GM18517 (cell line): Measurements from ENCODE around the gene TUT7.
"Not testable (repeated sequence)": the region's sequence is repeated elsewhere in the genome, so short reads cannot be mapped to it uniquely, and the experiment has no call there.

ENCODE experiments used
- ATAC-seq: cut with Tn5 transposase; IDR thresholded peaks from one replicate; pipeline ENCODE4 v1.9.1; 2021; ENCODE audit warnings: mild to moderate bottlenecking, moderate library complexity; ENCODE audit not compliant: unreplicated experiment

TUT7 gene

DNA sequence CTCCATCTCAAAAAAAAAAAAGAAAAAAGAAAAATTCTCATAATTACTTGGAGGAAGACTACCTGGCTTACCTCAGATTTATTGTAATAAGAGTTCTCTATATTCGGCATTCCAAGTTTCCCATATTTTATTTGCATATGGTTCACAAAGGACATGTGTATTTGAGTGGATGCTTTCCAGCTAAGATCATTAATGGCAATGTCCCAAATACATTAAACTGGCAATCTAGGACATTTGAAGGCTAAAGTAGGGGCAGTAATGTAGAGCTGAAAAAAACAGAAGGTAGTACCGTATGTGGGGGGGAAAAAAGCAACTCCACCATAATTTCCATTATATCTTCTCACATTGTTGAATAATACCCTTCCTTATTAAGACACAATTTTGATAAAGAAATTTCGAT, 4.9 kb downstream of the TUT7 start:
- no peak for ATAC-seq

DNA sequence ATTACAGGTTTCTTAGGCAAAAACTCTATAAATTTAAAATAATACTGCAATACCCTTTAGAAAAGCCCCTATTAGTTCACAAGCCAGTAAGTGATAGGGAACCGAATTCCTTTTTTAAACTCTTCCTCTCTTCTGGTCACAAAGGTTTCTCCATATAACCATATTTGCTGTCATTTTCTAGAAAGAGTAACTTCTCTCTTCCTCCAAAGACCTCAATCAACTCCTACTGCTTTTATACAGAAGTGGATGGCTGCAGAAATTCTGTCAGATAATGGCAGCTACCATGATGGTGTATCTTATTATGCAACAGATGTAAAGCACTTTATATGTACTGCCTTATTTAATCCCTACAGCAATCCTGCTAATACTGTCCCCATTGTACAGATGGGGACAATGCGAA, 6.2 kb downstream of the TUT7 start:
- ATAC-seq = no peak

DNA sequence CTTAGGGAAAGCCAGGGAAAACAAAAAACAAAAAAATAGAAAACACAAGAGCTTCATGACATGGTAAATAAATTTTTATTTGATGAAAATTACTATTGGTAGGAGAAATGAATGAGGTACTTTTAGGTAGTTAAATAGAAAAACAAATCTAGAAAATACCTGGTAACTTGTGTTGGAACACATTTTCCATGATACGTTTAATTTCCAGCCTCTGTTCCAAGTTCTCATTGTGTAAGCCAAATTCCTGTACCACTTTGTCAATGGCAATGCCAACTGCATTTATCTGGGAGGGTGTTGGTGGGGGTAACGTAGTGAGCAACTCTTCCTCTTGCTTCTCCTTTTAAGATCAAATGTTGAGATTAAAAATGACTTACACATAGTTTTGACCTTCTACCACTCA, 9.4 kb downstream of the TUT7 start:
- ATAC-seq = no peak

DNA sequence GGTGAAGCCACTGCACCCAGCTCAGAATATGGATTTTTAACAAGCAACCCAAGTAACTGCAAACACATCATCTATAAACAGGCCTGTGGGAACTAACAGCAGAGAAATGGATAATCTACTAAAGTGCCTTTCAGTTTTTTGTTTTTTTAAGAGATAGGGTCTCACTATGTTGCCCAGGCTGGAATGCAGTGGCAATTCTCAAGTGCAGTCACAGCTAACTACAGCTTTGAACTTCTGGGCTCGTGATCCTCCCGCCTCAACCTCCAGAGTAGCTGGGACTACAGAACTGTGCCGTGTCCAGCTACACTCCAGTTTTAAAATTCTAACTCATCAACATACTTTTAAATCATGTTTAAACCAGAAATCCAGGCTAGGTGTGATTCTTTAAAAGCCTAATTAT, 11.9 kb downstream of the TUT7 start:
- ATAC-seq = no peak

DNA sequence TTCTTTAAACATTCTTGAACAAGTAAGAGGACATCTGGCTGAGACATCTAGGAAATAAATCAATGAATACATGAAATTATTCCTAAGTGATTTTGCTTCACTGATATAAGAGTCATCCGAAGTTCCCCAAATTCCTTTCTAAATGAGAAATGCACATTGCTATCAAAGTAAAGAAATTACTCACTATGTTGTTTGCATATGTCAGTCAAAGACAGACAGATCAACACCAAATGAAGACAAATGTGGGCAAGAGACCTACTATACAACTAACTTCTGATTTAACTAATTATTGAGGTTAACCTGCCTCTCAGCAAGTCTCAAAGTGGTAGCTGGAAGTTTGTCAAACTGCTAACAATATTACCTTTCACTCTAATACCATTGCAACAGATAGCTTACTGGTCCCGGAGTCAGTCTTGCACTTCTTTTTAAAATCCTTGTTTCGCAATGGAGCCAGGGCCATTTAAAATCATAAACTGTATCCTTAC, 13.2 kb downstream of the TUT7 start:
- no peak for ATAC-seq

DNA sequence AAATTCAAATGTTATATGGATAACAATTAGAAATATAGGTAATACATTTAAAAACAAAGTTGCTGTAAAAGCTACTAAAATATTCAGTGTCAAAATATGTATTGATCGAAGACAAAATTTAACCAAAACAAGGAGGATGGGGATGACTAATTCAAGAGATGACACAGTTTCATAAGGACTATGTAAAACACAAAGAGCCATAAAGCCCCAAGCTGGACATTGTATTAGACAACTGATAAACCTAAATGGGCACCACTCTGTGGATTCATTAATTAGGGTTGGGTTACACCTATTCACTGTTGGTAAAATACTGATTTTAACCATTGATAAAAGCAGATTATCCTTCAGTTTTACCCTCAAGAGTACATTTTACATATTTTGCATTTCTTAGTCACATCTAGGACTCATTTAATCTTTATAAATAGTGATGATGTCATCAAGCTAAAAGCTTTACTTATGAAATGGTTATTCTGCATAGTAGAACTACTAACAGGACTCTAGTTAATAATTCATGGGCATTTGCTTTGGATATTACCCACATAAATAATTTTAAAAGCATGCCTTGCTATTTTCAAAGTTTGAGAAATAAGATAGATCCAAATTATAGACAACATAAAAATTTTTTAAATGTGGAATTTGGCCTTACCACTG, 13.7 kb downstream of the TUT7 start:
- no peak for ATAC-seq

DNA sequence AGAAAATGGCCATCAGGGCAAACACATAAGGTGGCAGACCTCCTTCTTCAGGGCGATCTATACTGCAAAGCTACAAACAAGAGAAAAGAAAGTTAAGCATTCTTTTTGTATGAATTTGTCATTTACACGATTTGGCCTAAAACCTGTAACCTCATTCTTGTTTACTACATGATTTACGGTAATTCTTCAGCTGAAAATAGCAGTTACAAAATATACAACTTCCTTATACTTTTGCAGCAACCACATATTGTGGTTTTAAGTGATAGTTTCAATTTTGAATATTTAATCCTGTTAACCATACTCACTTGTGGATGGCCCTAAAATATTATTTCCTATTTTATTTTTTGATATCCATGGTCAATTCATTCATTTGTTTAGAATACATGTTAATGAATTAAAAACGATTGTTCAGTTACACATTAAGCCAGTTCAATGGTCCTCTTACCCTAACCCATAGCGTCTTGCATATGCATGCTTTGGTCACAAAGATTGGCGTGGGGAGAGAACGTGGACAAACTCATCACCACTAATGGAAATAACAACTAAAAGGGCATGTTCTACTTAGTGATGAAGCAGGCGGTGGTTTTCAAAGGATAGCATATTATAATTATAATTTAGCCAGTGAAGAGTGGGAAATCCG, 16.6 kb downstream of the TUT7 start:
- peak; percentile 38 for ATAC-seq

DNA sequence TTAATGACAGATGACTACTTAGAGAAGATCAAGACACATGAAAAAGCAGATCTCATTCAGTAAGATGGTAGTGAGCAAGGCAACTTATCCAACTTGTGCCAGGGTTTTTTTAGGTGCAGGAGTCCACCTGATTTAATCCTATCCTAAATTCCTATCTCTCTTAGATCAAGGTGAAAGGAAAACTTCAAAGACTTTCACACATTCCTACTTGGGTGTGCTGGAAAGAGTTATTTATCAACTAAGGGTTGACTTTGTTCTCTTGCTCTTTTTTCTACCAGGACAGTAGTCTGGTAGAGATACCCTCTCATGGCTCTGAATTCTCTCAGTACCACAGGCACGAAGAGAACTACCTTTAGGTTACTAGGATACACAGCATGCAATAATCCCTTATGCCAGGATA, 18.2 kb downstream of the TUT7 start:
- no peak for ATAC-seq

DNA sequence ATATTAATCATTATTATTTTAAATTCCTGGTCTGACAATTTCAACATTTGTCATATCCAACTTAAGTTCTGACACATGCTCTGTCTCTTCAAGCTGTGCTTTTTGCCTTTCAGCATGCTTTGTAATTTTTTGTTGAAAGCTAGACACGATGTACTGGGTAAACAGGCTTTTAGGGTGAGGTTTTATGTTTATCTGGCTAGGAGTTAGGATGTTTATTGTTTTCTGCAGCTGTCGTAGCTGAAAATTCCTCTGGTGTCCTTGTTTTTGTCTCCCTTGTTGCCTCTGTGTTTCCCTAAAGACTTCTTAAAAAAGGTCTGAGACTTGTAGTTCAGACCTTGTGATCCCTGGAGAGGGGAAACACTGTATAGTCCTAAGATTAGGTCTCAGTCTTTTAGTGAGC, 20.6 kb downstream of the TUT7 start:
- no peak for ATAC-seq

DNA sequence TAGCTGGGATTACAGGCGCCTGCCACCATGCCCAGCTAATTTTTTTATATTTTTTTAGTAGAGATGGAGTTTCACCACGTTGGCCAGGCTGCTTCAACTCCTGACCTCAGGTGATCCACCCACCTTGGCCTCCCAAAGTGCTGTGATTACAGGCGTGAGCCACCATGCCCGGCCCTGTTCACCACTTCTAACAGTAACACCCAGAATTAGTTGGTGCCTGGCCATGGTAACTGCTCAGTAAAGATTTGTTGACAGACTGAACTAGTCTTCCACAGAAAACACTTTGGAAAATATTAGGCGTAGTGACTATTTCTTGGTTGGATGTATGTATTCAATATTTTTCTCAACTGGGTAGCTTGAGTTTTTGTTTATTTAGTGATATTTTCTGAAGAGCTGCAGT, 24.0 kb downstream of the TUT7 start:
- ATAC-seq = no peak

DNA sequence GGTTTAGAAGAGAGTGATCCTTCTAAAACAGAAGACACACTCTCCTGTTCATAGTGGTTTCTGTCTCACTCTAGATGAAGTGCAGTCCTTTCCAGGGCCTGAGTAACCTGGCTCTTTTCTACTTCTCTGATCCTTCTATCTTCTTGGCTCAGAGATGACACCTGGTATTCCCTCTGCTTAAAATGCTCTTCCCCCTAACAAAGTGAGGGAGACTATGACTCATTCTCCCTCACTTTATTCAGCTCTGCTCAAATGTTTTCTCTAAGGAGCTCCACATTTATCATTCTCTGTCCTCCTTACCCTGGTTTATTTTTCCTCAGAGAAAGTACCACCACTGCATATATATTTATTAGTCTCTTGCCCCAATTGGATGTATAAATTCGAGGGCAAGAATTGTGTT, 24.6 kb downstream of the TUT7 start:
- ATAC-seq = no peak

DNA sequence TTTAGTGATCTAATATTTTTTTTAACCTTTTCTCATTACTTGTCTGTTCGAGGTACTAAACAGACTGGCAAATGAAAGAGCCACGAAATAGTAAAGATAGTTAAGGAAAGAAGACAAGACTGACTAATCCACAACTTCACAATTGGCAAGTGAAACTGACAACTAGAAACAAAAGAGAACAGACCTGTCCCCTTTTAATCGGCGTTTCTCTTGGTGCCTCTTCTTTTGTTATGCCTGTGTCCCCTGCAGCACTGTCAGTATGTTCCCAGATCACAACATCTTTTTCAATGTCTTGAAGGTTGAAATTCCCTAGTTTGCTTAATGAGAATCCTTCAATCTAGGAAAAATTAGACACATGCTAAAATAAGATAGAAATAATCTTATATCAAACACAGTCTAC, 26.1 kb downstream of the TUT7 start:
- no peak for ATAC-seq

DNA sequence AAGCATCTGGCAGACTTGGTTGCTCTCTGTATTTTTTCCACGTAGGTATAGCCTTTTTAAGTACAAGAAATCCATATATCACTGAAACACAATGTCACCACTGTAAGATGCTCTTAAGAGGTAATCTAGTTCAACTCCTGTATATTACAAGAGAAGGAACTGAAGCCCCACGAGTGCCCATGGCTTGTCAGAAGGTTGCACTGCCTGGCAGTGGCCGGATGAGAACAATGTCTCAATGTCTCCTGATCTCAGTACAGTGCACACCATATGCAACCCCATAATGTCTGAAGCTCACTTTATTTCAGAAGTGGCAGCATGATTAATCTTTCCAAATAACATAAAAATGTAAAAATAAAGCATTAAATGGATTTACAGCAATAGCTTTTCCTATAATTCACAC, 27.7 kb downstream of the TUT7 start:
- ATAC-seq = no peak

DNA sequence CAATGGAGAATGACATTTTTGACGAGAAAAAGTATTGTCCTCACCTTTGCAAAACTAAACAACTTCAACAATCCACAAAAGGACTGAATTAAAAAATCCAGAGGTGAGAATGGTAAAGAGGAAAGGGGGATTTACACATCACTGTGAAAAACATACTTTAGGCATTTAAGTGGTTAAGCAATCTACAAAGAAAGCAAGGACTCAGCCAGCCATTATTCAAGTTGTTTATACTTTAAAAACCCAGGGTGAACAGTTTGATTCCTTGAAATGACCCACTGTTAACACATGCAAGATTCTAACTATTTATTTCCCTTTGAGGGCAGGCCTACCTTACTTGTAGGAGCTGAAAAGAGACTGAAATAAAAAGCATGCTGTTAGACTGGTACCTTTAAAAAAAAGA, 29.3 kb downstream of the TUT7 start:
- ATAC-seq = no peak

DNA sequence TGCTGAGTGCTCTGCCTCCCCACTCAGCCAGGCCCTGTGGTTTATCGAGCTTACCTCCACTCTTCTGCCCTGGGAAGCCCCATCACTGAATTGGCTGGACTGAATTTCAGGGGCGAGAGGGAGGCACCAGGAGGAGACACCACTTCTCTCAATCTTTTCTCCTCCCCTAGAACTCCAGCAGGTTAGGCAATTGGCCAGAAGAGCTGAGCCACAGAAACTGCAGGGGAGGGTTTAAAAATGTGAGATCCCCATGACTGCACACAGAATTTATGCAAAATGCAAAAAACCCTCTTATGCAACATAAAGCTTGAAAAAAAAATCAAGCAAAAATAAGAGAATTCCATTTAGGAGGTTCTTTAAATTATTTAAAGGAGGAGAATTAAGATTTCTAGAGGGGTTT, 29.9 kb downstream of the TUT7 start:
- no peak for ATAC-seq

DNA sequence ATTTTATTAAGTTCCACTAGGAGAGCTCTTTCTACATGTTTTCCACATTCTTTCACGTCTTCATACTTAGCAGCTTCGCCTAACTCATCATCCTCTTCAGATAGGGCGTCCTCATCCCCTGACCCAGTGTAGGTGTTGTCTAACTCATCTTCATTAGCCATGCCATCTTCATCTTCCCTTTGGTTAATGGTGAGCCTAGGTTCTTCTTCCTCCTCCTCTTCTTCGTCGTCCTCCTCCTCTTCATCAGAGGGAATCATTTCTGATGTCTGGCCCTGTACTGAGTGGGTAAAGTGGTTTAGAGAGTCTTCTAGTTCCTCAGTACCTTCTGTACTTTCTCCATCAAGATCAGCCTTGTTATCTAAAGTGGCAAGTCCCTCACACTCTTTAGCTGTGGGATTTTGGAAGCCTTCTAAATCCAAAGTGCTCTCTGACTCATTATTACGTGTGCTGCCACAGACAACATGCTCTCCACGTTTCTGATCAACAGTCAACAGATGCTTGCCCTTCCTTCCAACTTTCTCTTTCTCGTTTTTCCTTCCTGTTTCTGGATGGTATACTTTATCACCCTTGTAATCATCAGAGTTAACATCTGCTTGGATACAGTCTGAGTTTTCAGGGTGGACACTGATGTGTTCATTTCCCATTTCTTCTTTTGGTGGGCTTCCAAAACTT, 31.1 kb downstream of the TUT7 start:
- no peak for ATAC-seq

DNA sequence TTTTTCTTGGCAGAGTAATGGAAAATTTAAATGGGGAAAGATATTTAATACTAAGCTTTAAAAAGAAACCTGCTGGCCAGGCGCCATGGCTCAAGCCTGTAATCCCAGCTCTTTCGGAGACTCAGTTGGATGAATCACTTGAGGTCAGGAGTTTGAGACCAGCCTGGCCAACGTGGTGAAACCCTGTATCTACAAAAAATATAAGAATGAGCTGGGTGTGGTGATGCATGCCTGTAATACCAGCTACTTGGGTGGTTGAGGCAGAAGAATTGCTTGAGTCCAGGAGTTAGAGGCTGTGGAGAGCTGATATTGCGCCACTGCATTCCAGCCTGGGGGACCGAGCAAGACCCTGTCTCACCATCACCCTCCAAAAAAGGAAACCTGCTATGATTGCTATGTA, 32.8 kb downstream of the TUT7 start:
- no peak for ATAC-seq

DNA sequence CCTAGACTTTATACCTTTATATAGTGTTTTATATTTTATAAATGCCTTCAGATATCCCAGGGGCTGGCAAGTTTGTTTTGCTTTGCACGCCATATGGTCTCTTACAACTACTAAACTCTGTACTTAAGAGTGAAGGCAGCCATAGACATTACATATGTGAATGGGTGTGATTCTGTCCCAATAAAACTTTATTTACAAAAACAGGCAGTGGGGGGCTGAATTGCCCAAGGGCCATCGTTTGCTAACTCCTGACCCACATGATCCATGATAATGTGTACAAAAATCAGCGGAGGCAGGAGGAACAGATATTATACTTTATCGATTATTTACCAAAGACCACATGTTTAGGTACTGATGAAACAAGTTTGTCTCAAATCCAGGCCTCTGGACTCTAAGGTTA, 36.0 kb downstream of the TUT7 start:
- ATAC-seq = no peak

DNA sequence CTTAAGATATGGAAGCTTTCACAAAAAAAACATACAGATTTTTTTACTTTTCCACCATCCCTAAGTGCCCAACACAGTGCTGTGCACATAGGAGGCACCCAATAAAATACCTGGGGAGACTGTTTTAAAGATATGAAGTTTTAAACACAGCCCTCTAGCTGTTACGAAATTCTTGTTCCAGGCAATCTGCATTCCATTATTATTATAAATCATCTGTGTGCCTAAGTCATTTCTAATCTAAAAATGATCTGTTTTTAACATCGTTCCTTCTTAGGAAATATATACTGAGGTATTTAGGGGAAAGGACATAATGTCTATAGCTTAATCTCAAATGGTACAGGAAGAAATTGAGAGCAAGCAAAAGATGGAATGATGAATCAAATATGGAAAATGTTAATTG, 39.1 kb downstream of the TUT7 start:
- ATAC-seq = no peak

DNA sequence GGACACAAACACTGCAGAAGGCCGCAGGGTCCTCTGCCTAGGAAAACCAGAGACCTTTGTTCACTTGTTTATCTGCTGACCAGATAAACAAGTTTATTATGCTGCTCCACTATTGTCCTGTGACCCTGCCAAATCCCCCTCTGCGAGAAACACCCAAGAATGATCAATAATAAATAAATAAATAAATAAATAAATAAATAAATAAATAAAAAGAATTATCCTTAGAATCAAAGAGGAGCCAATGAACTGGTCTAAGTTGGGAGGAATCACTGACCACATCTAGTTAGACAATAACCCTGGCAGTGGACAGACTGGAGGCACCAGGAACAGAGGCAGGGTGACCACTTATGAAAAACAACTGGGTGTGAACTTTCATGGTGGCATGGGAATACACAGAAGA, 41.3 kb downstream of the TUT7 start:
- not testable (repeated sequence) for ATAC-seq

DNA sequence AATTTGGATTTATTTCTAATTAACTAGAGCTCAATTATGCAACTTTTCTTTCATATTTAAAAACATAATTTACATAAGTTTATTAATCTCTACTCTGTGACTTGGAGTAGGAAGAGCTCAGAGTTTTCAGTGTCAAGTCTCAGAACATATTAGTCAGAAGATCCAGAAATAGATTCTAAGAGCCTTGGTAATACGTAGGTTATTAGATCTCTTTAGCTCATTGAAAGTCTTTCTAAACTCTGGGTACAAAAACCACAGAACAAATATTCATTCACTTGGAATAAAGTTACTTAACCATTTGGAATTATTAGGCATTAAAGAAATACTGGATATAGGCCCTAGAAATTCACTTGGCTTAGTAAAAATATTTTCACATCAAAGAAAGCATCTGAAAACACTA, 45.5 kb downstream of the TUT7 start:
- no peak for ATAC-seq

DNA sequence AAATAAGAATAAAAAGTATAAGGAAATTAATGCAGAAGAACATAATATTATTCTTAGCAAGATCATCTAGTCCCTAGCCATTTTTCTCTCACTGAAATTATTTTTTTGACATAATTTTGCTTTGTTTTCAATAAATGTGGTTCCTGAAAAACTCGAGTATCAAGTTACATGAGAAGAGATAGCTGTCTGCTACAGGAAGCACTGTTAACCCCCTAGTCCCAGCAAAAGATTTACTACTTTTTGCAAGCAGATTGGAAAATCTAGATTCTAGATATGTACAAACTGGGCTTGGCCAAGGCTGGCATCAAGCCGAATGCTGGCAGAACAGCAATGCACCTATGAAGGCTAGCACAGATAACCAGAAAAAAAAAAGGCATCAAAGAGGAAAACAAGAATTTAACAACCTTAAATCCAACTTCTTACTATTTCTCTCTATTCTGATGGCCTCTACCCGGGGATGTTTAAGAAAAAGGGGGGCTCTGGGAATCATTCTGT, 49.9 kb downstream of the TUT7 start:
- ATAC-seq = no peak
